Measurements from ENCODE around the gene CP. TPM values are rescaled to one million over a fixed set of nuclear protein-coding genes. Genes with fewer than 3 reads are reported as not detected.

Gene CP
- total and polyA plus RNA-seq, 9 of the 15 experiments (the other 6 are each of a cell fraction or from before 2014, with no cell fraction given), result 0.30 to 0.75 TPM; not detected in 7

- no peaks in the 10 kb centered on the region for H3K36me3 ChIP-seq (ENCODE audit: control insufficient read depth, insufficient read depth, low read length)
- no peak overlapping the region; a peak in 1 of 4 replicates for H3K9ac ChIP-seq (ENCODE audit: insufficient read depth in 1 of 2, low read depth in 2 of 2, low read length in 2 of 2)
- H3K27me3 ChIP-seq (ENCODE audit: control insufficient read depth in 2 of 2, insufficient read depth in 2 of 2, low read length in 2 of 2), result 0 out of 5 replicates have a peak, but pooled peaks cover 0 to 3% of the 10 kb centered on the region in 2 experiments
- FAIRE-seq (peak; percentile 93), DNase-seq (ENCODE audit: extremely low read depth in 1 of 4, low spot score in 3 of 4) (peak; percentile 58 to 88 (median 70)), ATAC-seq (peak; percentile 97)
- 0 out of 2 replicates have a peak overlapping the region, but pooled peaks have one; percentile 5 for H3K4me2 ChIP-seq (ENCODE audit: insufficient read depth, low read length)
- H3K9me1 ChIP-seq (ENCODE audit: control insufficient read depth, insufficient read depth, low read length), result no peaks in the 10 kb centered on the region
- WGBS (ENCODE audit: insufficient coverage, low coverage, missing lambda C conversion rate), result 5% methylated on average over 7 of the region's 7 CpGs
- in situ Hi-C loops (cut with MboI) (no loop called here), intact Hi-C loops (cut with micrococcal nuclease) (no loop called here)
- no peaks in the 10 kb centered on the region for H4K20me1 ChIP-seq (replicated peaks; ENCODE audit: control insufficient read depth, insufficient read depth, low read length)
- no TSS peak for BruUV-seq (replicated peaks)
- no peak overlapping the region for H3K4me3 ChIP-seq
- peaks cover 7 to 18% of the 10 kb centered on the region in 2 experiments; a peak in 4 of 5 replicates for H3K4me1 ChIP-seq (replicated peaks in 1 of 2; ENCODE audit: control insufficient read depth in 2 of 2, insufficient read depth in 2 of 2, low read length in 2 of 2)
- ChIA-PET CTCF (ENCODE audit: low intra/inter-chr PET ratio) (interaction anchor here (0.8 kb wide), 1 partner anchor 92 kb away, joined by 3 read pairs; no protein-coding TSS in a partner anchor), POLR2A (interaction anchor here (0.6 to 1.4 kb wide), 3 partner anchors 12 to 442 kb away, joined by 3 to 4 read pairs (median 3); no protein-coding TSS in a partner anchor)
- H3K27ac ChIP-seq (ENCODE audit: extremely low read depth, low read depth, low read length), result peak overlapping the region; percentile 67; the same call in 2 of the 3 replicates
- H3K79me2 ChIP-seq (ENCODE audit: control insufficient read depth, insufficient read depth, low read length), result no peaks in the 10 kb centered on the region
- H2AFZ ChIP-seq (ENCODE audit: low read depth, low read length), result peak overlapping the region; percentile 82
- H3K9me3 ChIP-seq (replicated peaks; ENCODE audit: control insufficient read depth, insufficient read depth, low read depth, low read length), result no peaks in the 10 kb centered on the region
- TF ChIP-seq FOXJ2 (tag; IDR thresholded peaks at IDR 0.05) (peak; percentile 46; the same call in 1 of the 2 replicates), HMG20B (CRISPR knock-in tag; IDR thresholded peaks at IDR 0.05) (no peak), ZNF609 (CRISPR knock-in tag; IDR thresholded peaks at IDR 0.05; ENCODE audit: borderline replicate concordance) (no peak), LCOR (CRISPR knock-in tag; IDR thresholded peaks at IDR 0.05) (no peak), SAFB (IDR thresholded peaks at IDR 0.05; ENCODE audit: borderline replicate concordance, low read depth, low read length) (no peak), ZNF76 (CRISPR knock-in tag; IDR thresholded peaks at IDR 0.05; ENCODE audit: borderline replicate concordance) (no peak), MAFG (tag; conservative IDR thresholded peaks at IDR 0.05) (peak; percentile 58)
- TF ChIP-seq, protein P1, sequence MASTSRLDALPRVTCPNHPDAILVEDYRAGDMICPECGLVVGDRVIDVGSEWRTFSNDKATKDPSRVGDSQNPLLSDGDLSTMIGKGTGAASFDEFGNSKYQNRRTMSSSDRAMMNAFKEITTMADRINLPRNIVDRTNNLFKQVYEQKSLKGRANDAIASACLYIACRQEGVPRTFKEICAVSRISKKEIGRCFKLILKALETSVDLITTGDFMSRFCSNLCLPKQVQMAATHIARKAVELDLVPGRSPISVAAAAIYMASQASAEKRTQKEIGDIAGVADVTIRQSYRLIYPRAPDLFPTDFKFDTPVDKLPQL (IDR thresholded peaks at IDR 0.05; ENCODE audit: extremely low read depth, insufficient read length), result no peak
- TF ChIP-seq, protein P2, sequence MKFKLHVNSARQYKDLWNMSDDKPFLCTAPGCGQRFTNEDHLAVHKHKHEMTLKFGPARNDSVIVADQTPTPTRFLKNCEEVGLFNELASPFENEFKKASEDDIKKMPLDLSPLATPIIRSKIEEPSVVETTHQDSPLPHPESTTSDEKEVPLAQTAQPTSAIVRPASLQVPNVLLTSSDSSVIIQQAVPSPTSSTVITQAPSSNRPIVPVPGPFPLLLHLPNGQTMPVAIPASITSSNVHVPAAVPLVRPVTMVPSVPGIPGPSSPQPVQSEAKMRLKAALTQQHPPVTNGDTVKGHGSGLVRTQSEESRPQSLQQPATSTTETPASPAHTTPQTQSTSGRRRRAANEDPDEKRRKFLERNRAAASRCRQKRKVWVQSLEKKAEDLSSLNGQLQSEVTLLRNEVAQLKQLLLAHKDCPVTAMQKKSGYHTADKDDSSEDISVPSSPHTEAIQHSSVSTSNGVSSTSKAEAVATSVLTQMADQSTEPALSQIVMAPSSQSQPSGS (CRISPR knock-in tag; IDR thresholded peaks at IDR 0.05), result no peak
Measured at GRCh38 chr3:149180057-149180573, 41.5 kb downstream of the CP start.
